HG02870 (cell line): ENCODE results near the gene PRAMEF5.
"Not testable (repeated sequence)": the region's sequence is repeated elsewhere in the genome, so short reads cannot be mapped to it uniquely, and the experiment has no call there.

Source experiments
- ATAC-seq: cut with Tn5 transposase; IDR thresholded peaks from one replicate; pipeline ENCODE4 v1.9.1; 2021; ENCODE audit warnings: mild to moderate bottlenecking, moderate library complexity; ENCODE audit not compliant: unreplicated experiment

The PRAMEF5 gene

DNA sequence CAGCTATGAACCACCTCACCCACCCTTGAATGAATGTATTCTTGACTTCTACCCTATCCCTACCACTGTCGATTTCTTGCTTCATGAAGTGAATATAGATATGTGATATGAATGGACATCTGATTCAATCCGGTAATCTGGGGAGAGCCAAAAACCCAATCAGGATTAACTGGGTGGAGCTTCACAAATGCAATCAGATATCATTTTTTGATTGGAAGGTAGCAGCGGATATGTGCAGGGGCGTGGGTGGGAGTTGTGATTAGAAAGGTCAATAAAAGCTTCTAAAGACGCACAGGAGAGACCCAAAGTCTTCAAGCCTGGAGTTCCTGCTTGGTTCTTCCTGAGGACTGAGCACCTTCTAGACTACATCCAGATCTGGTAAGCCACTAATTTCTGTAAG is at the start of gene PRAMEF5:
Gene PRAMEF5, plus strand, starts transcription at position 301 of the 400 bp plus-strand sequence. CDS start 5,071 bp downstream, outside the sequence.
- ATAC-seq = not testable (repeated sequence)

DNA sequence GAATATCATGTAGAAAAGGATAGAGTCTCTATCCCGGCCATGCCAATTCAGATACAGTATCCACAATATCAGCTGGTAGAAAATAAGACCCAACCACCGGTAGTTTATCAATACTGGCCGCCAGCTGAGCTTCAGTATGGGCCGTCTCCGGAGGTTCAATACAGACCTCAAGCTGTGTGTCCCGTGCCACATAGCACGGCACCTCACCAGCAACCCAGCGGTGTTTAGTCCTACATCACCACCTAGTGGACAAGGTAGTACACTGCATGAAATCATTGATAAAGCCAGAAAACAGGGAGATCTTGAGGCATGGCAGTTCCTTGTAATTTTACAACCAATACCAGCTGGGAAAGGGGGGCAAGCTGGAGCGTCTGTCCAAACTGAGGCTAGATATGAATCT is 45.3 kb upstream of the PRAMEF5 start:
- ATAC-seq = not testable (repeated sequence)

DNA sequence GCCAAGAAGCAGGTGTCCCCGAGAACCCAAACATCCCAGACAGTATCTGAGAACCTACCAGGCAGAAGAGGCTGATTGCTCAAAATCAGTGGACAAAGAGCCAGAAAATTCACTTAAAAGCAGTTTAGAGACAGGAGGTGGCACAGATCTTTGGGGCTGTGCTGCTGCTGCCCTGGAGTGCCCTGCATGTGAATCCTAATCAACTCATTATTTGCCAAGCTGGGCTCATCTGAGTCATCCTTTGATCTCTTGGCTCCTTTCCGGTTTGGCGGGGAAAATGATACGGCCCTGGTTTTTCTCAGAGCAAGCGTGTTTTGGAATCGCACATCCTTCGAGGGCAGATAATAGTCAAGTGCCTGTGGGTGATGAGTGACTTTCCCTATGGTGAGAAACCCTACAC is 37.4 kb upstream of the PRAMEF5 start:
- not testable (repeated sequence) for ATAC-seq

DNA sequence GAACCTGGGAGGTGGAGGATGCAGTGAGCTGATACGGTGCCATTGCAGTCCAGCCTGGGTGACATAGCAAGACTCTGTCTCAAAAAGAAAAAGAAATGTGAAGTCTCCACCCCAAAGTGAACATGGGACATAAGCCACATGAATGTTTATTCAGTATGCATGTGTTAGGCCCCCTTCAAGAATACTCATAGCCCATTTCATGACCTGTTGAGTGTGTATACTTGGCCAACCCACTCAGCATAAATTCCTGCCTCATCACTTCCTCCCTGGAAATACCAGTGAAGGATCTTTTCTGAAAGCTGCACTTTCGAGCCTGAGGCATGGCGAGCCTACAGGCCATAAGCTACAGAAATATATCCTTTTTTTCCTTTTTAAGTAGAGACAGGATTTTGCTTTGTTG is 34.8 kb upstream of the PRAMEF5 start:
- not testable (repeated sequence) for ATAC-seq

DNA sequence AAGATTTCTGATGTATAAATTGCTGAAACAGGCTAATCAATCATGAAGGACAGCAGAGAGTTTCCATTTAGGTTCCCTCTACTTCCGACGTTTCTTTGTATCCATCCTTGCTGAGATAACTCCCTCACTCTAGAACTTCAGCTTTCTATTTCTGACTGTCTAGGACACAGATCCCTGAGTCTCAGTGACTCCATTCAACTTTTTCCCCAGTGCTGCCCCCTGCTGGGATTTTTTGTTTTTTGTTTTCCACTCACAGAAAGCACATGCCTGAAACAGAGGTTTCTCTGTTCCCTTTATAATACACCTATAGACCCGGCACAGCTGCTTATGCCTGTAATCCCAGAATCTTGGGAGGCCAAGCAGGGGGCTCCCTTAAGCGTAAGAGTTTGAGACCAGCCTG is 31.2 kb upstream of the PRAMEF5 start:
- ATAC-seq = not testable (repeated sequence)

DNA sequence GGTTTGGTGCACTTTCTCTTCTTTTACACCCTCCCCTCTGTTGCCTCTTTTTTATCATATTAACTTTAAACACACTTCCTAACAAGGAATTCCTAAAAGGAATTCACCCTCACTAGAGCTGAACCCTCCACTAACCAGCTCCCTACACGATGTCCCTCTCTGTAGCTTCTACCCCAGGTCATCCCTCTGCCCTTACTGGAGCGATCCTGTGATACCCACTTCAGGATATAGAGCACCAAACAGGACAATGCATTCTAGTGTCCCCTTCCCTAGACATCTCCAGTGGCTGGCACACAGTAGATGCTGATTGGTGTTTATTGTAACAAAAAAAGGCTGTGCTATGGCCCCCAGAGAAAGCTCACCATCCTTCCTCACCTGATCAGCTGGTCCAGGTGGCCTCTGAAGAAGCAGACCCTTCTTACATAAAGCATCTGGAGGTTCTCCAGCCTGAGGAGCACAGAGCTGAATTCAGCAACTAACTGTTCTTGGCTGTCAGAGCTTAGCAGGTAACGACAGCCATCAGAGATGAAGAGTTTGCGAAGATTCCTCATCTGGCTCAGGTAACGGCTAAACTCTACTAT is 29.4 kb upstream of the PRAMEF5 start:
- no peak for ATAC-seq

DNA sequence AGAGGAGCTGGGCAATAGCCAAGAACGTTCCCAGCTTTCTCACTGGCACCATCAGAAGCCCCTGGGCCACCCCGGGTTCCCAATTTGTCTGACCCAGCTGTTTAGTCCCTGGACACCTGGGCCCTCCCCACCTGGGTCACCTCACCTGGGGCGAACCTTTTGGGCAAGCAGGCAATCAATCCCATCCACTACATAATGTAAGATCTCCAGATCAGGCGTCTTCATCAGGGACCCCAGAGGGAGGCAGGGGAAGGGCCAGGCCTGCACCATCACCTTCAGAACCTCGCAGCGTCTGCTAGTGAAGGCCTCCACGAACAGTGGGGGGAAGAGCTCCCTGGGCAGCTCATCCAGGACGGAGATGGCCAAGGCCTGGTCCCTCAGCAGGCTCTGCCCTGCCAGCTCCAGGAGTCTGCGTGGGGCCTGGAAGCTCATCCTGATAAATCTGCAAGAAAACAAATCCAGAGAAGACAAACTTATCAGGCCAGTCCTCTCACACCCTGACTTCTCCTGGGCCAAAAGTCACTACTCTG is 28.3 kb upstream of the PRAMEF5 start, which contains the start of gene PRAMEF18:
Gene PRAMEF18, minus strand, starts transcription at position 480 of the 530 bp plus-strand sequence. Its CDS starts 48 bp downstream, at position 432.
- ATAC-seq = not testable (repeated sequence)

DNA sequence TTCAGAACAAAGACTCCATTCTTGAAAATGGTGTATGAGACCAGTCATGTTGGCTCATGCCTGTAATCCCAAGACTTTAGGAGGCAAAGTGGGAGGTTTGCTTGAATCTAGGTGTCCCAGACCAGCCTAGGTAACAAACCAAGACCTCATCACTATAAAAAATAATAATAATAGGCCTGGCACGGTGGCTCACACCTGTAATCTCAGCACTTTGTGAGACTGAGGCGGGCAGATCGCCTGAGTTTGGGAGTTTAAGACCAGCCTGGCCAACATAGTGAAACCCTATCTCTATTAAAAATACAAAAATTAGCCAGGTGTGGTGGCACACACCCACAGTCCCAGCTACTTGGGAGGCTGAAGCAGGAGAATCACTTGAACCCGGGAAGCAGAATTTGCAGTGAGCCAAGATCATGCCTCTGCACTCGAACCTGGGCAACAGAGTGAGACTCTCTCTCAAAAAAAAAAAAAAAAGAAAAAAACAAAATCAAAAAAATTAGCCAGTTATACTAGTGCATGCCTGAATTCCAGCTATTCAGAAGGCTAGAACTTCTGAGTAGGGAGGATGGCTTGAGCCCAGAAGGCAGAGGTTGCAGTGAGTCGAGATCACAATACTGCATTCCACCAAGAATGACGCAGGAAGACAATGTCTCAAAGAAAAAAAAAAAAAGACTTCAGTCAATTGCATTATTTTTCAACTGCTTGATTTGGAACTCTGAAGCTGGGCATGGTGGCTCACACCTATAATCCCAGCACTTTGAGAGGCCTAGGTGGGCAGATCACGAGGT is 26.5 kb upstream of the PRAMEF5 start:
- not testable (repeated sequence) for ATAC-seq

DNA sequence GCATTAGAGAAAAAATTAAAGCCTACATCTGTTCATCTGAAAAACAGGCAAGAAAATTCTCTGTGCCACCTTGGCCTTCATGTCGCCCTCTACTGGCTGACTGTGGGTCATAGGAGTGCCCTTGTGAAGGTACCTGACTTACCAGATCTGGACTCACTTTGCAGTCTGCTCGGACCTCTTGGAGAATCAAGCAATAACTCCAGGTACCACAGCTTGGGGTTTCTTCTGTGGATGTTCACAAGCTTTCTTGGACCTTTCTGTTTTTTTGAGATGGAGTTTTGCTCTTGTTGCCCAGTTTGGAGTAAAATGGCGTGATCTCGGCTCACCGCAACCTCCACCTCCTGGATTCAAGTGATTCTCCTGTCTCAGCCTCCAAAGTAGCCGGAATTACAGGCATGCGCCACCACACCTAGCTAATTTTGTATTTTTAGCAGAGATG is 25.6 kb upstream of the PRAMEF5 start:
- ATAC-seq = no peak

DNA sequence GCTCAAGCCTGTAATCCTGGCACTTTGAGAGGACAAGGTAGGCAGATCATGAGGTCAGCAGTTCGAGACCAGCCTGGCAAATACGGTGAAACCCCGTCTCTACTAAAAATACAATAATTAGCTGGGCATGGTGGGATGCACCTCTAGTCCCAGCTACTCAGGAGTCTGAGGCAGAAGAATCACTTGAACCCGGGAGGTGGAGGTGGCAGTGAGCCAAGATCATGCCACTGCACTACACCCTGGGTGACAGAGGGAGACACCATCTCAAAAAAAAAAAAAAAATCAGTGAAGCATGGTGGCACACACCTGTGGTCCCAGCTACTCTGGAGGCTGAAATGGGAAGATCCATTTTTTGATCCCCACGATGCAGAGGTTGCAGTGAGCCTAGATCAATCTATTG is 23.9 kb upstream of the PRAMEF5 start:
- ATAC-seq = not testable (repeated sequence)

DNA sequence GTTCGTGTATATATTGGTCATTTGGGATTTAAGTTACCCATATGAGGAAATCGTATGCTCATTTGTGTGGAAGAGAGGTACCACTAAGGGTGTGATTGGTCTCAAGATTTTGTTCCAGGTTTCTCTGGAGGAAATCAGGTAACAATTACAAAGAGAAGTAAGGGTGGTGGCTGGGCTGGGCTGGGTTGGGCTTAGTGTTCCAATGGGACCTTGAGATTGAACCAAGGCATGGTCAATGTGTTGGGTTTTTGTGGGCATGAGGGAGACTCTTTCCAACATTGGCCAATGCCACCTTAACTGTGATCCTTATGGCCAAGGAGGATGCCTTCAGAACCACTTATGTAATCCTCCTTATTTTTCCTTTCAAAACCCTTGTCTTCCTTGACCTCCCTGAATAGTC is 23.4 kb upstream of the PRAMEF5 start:
- ATAC-seq = not testable (repeated sequence)

DNA sequence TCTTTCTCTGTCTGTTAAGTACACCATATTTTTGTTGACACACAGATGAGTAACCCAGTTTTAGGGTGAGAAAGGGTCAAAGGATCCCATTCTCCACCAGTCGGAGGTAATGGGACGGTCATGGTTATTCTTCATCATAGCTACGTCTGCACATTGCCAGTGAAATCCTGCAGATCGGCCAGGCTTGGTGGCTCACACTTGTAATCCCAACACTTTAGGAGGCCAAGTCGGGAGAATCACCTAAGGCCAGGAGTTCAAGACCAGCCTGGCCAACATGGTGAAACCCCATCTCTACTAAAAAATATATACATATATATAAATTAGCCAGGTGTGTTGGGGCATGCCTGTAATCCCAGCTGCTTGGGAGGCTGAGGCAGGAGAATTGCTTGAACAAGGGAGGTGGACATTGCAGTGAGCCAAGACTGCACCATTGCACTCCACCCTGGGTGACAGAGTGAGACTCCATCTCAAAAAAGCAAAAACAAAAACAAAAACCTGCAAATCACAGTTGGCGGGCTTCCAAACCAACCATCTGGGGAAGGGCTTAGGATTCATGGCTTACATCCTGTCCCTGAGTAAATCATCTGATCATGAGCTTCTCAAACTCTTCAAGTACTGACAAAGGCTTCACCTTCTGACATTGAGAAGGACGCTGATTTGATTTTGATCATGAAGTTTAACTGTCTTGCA is 22.8 kb upstream of the PRAMEF5 start:
- not testable (repeated sequence) for ATAC-seq

DNA sequence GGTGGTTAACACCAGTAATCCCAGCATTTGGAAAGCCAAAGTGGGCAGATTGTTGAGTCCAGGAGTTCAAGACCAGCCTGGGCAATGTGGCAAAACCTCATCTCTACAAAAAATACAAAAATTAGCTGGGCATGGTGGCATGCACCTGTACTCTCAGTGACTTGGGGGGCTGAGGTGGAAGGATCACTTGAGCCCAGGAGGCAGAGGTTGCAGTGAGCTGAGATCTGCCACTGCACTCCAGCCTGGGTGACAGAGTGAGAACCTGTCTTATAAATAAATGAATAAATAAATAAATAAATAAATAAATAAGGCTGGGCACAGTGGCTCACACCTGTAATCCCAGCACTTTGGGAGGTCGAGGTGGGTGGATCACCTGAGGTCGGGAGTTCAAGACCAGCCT is 21.9 kb upstream of the PRAMEF5 start:
- ATAC-seq = not testable (repeated sequence)

DNA sequence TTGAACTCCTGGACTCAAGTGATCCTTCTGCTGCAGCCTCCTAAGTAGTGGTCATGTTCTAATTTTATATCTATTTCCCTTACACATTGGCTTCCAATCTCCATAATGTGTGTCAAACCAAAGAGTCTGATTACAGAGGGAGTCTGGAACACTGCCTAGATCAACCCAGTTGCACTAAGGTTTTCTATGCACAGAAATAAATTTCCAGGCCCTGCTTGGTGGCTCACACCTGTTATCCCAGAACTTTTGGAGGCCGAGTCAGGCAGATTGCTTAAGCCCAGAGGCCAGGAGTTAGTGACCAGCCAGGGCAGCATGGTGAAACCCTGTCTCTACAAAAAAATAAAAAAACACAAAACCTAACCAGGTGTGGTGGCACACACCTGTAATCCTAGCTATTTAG is 19.9 kb upstream of the PRAMEF5 start:
- not testable (repeated sequence) for ATAC-seq

DNA sequence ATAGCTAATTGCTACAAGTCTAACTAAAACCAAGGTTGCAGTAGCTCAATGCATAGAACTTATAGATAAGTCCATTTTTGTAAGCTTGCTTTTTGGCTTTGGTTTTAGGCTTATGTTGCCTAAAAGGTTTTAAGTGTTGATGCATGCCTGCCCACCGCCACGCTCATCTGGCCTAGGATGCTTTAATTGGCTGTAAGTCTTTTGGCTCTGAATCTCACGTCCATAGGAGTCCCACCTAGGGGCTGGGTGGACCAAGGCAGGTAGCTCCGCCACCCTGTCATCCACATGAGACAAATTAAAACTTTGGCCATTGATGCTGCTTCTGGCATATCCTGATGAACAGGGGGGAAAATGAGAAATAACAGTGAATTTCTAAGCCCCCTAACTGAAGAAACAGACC is 16.4 kb upstream of the PRAMEF5 start:
- not testable (repeated sequence) for ATAC-seq

DNA sequence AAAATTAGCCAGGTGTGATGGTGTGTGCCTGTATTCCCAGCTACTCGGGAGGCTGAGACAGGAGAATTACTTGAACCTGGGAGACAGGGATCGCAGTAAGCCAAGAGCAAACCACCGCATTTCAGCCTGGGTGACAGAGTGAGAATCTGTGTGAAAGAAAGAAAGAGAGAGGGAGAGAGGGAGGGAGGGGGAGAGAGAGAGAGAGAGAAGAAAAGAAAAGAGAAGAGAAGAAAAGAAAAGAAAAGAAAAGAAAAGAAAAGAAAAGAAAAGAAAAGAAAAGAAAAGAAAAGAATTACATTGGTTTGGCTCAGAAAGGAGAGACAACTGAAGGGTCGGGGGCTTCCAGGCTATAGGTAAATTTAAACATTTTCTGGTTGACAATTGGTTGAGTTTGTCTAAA is 14.4 kb upstream of the PRAMEF5 start:
- not testable (repeated sequence) for ATAC-seq

DNA sequence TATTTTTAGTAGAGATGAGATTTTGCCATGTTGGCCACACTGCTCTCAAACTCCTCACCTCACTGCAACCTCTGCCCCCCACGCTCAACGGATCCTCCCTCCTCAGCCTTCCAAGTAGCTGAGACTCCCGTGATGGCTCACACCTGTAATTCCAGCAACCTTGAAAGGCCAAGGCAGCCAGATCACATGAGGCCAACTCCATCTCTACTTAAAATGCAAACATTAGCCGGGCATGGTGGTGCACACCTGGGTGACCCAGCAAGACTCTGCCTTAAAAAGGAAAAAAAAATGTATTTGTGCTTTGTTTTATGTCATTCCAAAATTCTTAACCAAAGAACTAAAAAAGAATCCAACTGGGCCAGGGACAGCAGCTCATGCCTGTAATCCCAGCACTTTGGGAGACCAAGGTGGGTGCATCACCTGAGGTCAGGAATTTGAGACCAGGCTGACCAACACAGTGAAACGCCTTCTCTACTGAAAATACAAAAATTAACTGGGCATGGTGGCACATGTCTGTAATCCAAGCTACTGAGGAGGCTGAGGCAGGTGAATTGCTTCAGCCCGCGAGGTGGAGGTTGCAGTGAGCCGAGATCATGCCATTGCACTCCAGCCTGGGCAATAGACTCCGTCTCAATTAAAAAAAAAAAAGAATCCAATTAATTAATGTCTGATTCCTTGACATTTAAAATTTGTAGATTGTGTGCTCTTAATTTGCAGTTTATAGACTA is 10.3 kb upstream of the PRAMEF5 start:
- ATAC-seq = not testable (repeated sequence)

DNA sequence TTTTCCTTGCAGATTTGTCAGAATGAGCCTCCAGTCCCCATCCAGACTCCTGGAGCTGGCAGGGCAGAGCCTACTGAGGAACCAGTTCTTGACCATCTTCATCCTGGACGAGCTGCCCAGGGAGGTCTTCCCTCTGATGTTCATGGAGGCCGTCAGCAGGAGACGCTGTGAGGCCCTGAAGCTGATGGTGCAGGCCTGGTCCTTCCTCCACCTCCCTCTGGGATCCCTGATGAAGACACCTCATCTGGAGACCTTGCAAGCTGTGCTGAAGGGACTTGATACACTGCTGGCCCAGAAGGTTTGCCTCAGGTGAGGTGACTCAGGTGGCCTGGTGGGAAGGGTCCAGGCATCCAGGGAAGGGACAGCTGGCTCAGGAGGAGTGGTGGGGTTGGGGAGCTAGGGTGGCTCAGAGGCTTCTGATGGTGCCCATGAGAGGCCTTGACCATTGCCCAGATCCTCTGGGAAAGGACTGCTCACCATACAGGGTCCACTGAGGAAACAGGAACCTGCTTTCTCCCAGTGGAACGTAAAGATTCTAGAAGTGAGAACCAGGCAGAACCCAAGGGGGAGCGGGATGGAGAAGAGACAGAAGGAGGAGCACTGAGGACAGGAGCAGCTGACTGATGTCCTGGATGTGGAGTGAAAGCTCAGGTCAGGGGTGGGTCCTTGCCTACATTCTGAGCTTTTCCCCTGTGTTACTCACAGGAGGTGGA is 8.0 kb upstream of the PRAMEF5 start:
- not testable (repeated sequence) for ATAC-seq

DNA sequence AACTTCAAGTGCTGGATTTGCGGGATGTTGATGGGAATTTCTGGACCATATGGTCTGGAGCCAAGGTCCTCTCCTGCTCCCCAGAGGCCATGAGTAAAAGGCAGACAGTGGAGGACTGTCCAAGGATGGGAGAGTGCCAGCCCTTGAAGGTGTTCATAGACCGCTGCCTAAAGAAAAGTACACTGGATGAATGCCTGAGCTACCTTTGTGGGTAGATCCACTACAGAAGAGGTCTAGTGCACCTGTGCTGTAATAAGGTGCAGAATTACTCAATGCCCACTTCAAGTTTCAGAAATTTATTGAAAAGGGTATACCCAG is 7.5 kb upstream of the PRAMEF5 start:
- not testable (repeated sequence) for ATAC-seq

DNA sequence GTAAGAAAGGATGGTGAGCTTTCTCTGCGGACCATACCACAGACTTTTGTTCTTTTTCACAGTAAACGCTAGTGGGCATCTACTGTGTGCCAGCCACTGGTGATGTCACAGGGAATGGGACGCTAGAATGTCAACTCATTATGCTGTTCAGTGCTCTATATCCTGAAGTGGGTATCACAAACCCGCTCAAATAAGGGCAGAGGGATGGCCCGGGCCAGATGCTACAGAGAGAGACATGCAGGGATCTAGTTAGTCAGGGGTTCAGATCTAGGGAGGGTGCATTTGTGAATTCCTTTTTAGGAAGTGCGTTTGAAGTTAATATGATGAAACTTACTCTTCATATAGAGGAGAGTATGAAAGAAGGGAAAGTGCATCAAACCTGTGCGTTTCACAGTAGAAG is 6.9 kb upstream of the PRAMEF5 start:
- not testable (repeated sequence) for ATAC-seq
